Measurements from ENCODE around the gene RAB28.

The RAB28 gene

GRCh38 chr4:13483136-13483767, 888 bp downstream of the RAB28 start:
- TF ChIP-seq RARB (CRISPR knock-in tag; IDR thresholded peaks at IDR 0.05): no peak
- TF ChIP-seq ZNF8 (CRISPR knock-in tag; IDR thresholded peaks at IDR 0.05): no peak
- no peak for TF ChIP-seq TOX (CRISPR knock-in tag; IDR thresholded peaks at IDR 0.05; ENCODE audit: borderline replicate concordance)
- TF ChIP-seq, protein P1, sequence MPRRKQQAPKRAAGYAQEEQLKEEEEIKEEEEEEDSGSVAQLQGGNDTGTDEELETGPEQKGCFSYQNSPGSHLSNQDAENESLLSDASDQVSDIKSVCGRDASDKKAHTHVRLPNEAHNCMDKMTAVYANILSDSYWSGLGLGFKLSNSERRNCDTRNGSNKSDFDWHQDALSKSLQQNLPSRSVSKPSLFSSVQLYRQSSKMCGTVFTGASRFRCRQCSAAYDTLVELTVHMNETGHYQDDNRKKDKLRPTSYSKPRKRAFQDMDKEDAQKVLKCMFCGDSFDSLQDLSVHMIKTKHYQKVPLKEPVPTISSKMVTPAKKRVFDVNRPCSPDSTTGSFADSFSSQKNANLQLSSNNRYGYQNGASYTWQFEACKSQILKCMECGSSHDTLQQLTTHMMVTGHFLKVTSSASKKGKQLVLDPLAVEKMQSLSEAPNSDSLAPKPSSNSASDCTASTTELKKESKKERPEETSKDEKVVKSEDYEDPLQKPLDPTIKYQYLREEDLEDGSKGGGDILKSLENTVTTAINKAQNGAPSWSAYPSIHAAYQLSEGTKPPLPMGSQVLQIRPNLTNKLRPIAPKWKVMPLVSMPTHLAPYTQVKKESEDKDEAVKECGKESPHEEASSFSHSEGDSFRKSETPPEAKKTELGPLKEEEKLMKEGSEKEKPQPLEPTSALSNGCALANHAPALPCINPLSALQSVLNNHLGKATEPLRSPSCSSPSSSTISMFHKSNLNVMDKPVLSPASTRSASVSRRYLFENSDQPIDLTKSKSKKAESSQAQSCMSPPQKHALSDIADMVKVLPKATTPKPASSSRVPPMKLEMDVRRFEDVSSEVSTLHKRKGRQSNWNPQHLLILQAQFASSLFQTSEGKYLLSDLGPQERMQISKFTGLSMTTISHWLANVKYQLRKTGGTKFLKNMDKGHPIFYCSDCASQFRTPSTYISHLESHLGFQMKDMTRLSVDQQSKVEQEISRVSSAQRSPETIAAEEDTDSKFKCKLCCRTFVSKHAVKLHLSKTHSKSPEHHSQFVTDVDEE (CRISPR knock-in tag; IDR thresholded peaks at IDR 0.05): no peak
- no peak for TF ChIP-seq ISL1 (CRISPR knock-in tag; IDR thresholded peaks at IDR 0.05)
- no peak for TF ChIP-seq GLIS3 (CRISPR knock-in tag; IDR thresholded peaks at IDR 0.05)
- TF ChIP-seq PPARA (CRISPR knock-in tag; IDR thresholded peaks at IDR 0.05; ENCODE audit: borderline replicate concordance): no peak
- no peak for TF ChIP-seq TCF4 (CRISPR knock-in tag; IDR thresholded peaks at IDR 0.05; ENCODE audit: borderline replicate concordance)
- ATAC-seq: peak; percentile 1; the same call in 1 of the 3 replicates

- TF ChIP-seq, protein P2, sequence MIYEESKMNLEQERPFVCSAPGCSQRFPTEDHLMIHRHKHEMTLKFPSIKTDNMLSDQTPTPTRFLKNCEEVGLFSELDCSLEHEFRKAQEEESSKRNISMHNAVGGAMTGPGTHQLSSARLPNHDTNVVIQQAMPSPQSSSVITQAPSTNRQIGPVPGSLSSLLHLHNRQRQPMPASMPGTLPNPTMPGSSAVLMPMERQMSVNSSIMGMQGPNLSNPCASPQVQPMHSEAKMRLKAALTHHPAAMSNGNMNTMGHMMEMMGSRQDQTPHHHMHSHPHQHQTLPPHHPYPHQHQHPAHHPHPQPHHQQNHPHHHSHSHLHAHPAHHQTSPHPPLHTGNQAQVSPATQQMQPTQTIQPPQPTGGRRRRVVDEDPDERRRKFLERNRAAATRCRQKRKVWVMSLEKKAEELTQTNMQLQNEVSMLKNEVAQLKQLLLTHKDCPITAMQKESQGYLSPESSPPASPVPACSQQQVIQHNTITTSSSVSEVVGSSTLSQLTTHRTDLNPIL (CRISPR knock-in tag; IDR thresholded peaks at IDR 0.05; ENCODE audit: low read depth): no peak
- TF ChIP-seq ZNF70 (CRISPR knock-in tag; IDR thresholded peaks at IDR 0.05) (no peak), ZFP30 (CRISPR knock-in tag; IDR thresholded peaks at IDR 0.05) (no peak), SNAI2 (CRISPR knock-in tag; IDR thresholded peaks at IDR 0.05) (no peak), ZNF8 (CRISPR knock-in tag; IDR thresholded peaks at IDR 0.05) (no peak), BACH2 (CRISPR knock-in tag; IDR thresholded peaks at IDR 0.05; ENCODE audit: borderline replicate concordance) (no peak), ARNTL (CRISPR knock-in tag; IDR thresholded peaks at IDR 0.05; ENCODE audit: borderline replicate concordance, low read depth) (no peak), ZNF565 (CRISPR knock-in tag; conservative IDR thresholded peaks at IDR 0.05; ENCODE audit: low read depth) (no peak)
- TF ChIP-seq, protein P3, sequence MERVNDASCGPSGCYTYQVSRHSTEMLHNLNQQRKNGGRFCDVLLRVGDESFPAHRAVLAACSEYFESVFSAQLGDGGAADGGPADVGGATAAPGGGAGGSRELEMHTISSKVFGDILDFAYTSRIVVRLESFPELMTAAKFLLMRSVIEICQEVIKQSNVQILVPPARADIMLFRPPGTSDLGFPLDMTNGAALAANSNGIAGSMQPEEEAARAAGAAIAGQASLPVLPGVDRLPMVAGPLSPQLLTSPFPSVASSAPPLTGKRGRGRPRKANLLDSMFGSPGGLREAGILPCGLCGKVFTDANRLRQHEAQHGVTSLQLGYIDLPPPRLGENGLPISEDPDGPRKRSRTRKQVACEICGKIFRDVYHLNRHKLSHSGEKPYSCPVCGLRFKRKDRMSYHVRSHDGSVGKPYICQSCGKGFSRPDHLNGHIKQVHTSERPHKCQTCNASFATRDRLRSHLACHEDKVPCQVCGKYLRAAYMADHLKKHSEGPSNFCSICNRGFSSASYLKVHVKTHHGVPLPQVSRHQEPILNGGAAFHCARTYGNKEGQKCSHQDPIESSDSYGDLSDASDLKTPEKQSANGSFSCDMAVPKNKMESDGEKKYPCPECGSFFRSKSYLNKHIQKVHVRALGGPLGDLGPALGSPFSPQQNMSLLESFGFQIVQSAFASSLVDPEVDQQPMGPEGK (CRISPR knock-in tag; IDR thresholded peaks at IDR 0.05; ENCODE audit: borderline replicate concordance): no peak
- no peak for ATAC-seq
Measured at GRCh38 chr4:13481569-13481968, 2.6 kb downstream of the RAB28 start.

- no peak for ATAC-seq
Measured at GRCh38 chr4:13478707-13479106, 5.4 kb downstream of the RAB28 start.

More at GRCh38 chr4:13478707-13479106, 5.4 kb downstream of the RAB28 start:
- TF ChIP-seq OSR1 (CRISPR knock-in tag; IDR thresholded peaks at IDR 0.05) (no peak), ZFP30 (CRISPR knock-in tag; IDR thresholded peaks at IDR 0.05) (no peak), GLIS3 (CRISPR knock-in tag; IDR thresholded peaks at IDR 0.05) (no peak), ZNF565 (CRISPR knock-in tag; conservative IDR thresholded peaks at IDR 0.05; ENCODE audit: low read depth) (no peak), ZNF8 (CRISPR knock-in tag; IDR thresholded peaks at IDR 0.05) (no peak), TCF4 (CRISPR knock-in tag; IDR thresholded peaks at IDR 0.05; ENCODE audit: borderline replicate concordance) (no peak), SNAI2 (CRISPR knock-in tag; IDR thresholded peaks at IDR 0.05) (no peak), ESRRG (CRISPR knock-in tag; IDR thresholded peaks at IDR 0.05) (no peak), ZC3H10 (CRISPR knock-in tag; IDR thresholded peaks at IDR 0.05) (no peak), ARNTL (CRISPR knock-in tag; IDR thresholded peaks at IDR 0.05; ENCODE audit: borderline replicate concordance, low read depth) (no peak), CSRNP3 (CRISPR knock-in tag; IDR thresholded peaks at IDR 0.05) (no peak), PPARA (CRISPR knock-in tag; IDR thresholded peaks at IDR 0.05; ENCODE audit: borderline replicate concordance) (no peak), CSDC2 (CRISPR knock-in tag; IDR thresholded peaks at IDR 0.05) (no peak), RARB (CRISPR knock-in tag; IDR thresholded peaks at IDR 0.05) (no peak), TOX (CRISPR knock-in tag; IDR thresholded peaks at IDR 0.05; ENCODE audit: borderline replicate concordance) (no peak)
- TF ChIP-seq, protein P2 (CRISPR knock-in tag; IDR thresholded peaks at IDR 0.05; ENCODE audit: low read depth): no peak
- TF ChIP-seq, protein P1 (CRISPR knock-in tag; IDR thresholded peaks at IDR 0.05): no peak
